Stimulated activated CD4-positive, alpha-beta T cell treated with anti-CD3 and anti-CD28 coated beads, Interleukin-15, amount 100 ng/mL, for 1 hour (primary cell): ENCODE data around the gene COL8A1.

Experiments
- DNase-seq, 2 donors: peaks; one replicate each; pipeline ENCODE4 v3.0.0-alpha.2; 2020; ENCODE audit warnings: low read depth in 1 of 2, low spot score in 1 of 2

Gene COL8A1

DNA sequence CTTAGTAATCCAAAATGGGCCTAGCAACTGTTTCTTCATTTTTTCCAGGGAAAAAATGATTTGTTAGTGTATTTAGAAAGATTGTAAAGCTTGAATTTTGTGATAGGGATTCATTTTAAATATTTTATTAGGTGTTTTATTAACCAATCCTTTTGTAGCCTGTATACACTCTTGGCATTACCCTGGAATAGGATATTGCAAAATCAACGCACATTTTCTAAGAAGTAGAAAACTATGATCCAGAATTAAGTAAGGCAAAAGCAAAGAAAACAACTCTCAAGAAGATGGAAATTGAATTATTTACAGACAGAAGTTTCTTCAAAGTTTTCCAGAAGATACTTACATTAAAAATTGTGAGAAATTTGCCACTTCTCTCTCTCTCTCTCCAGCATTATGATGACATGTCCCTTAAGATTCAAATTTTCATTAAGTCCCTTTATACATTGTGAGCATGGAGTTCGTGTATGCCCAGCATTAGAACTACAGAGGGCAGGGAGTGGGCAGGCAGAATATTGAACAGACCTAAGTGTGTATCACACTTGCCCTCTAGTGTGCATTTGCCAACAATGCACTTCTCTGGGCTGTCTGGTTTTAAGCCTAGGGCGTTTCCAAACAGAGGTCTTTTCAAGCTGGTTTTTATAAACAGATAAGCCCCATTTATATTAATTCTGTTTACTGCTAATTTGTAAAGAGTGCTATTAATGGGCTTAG, 150.8 kb downstream of the COL8A1 start:
- DNase-seq, result no peak

GRCh38 chr3:99794485-99794884, 156.1 kb downstream of the COL8A1 start:
- no peak for DNase-seq

- DNase-seq, result no peak
Measured at GRCh38 chr3:99795573-99795972, 157.2 kb downstream of the COL8A1 start.

GRCh38 chr3:99799422-99799821, 161.0 kb downstream of the COL8A1 start:
- no peak for DNase-seq

- DNase-seq, result no peak
Measured at GRCh38 chr3:99803297-99803696, 164.9 kb downstream of the COL8A1 start.

DNA sequence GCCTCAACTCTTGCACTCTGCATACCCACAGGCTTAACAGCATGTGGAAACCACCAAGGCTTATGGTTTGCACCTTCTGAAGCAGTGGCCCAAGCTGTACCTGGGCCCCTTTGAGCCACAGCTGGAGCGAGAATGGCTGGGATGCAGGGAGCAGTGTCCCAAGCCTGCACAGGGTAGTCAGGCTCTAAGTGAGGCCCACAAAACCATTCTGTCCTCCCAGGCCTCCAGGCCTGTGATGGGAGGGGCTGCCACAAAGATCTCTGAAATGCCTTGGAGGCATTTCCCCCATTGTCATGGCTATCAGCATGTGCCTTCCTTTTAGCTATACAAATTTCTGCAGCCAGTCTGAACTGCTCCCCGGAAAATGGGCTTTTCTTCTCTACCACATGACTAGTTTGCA, 166.8 kb downstream of the COL8A1 start:
- no peak for DNase-seq

GRCh38 chr3:99808163-99808794, 169.9 kb downstream of the COL8A1 start:
- DNase-seq, result no peak

DNA sequence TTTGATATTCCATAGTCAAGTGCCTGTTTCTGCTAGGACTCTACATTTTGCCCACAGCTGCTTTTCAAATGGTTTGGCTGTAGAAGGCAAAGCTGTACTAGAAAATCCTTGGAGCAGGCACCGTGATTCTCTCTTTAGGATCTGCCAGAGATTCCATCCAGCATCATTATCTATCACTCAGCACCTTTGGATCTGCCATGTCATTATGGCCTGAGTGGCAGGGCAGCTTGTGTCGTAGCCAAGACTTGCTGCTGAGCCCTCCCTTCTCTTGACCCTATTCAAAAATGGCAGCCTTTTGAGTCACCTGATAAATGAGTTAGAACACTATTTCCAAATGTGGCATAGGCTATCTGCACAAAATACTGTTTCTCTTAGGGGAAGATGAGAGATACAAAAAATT, 171.2 kb downstream of the COL8A1 start:
- no peak for DNase-seq

- DNase-seq, result no peak
Measured at GRCh38 chr3:99810403-99810802, 172.0 kb downstream of the COL8A1 start.

DNA sequence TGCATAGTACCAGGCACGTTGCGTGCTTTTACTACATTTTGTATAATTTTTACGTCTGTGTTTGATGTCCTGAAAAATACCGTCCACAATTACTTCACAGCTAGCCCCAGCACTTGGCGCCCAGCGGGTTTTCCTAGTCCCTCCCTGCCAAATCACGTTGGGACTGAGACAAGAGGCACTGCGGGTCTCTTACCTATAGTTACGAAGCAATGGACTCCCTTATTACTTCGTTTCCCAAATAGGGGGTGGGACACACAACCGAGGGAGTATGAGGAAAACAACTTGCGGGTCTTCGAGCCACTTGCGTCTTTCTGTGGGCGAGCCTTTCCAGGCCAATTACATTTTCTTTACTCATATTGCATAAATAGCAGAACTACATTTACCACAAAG, 178.6 kb downstream of the COL8A1 start:
- DNase-seq, result no peak

- DNase-seq, result peak; percentile 87 to 96
Measured at GRCh38 chr3:99817437-99818240, 179.2 kb downstream of the COL8A1 start, which contains the start of gene CMSS1. Gene CMSS1 (plus strand): TSS chr3:99817862.

DNA sequence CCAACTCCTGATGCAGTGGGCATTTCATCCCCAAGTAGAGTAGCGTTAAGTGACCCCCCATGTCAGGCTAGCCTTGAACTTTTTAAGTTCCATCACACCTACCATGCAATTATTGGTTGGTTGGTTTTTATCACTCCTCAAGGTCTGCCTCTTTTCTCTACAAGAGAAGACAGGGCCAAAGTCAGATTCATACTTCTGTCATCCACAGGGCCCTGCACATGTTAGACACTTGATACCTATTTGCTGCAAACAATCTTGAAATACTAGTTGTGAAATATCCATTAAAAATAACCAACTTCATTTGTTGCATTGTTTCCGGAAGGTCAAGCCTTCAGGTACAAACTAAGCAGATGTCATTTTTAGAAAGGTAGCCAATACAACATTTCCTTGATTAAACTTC, 180.4 kb downstream of the COL8A1 start:
- DNase-seq, result no peak

GRCh38 chr3:99823723-99824711, 185.6 kb downstream of the COL8A1 start:
- DNase-seq, result no peak

DNA sequence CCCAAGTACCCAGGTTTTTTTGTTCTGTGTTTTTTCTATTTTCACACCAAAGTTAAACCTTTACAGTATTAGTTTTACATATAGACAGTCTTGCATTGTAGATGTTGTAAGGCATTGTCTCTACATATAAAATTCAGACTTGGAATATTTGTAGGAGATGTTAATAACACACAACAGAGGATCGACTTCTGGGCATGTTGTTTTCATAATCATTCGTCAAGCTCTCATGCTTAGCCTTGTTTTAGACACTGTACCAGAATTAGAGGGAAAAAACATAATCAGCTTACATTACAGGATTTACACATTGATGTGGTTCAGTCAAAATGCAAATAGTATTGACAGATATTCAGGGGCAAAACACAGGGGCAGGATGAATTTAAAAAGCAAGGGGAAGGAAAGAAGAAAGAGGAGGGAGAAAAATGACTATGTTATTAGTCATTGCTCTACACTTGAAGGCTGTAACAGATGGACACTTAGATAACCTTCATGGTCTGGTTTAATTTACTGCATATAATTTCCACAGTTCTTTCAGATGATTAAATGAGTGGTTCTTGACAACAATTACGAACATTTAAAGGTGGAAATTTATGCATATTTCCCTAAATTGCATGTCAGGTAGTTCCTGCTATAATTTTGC, 186.7 kb downstream of the COL8A1 start:
- DNase-seq, result no peak

- no peak for DNase-seq
Measured at GRCh38 chr3:99829844-99830243, 191.4 kb downstream of the COL8A1 start.

DNA sequence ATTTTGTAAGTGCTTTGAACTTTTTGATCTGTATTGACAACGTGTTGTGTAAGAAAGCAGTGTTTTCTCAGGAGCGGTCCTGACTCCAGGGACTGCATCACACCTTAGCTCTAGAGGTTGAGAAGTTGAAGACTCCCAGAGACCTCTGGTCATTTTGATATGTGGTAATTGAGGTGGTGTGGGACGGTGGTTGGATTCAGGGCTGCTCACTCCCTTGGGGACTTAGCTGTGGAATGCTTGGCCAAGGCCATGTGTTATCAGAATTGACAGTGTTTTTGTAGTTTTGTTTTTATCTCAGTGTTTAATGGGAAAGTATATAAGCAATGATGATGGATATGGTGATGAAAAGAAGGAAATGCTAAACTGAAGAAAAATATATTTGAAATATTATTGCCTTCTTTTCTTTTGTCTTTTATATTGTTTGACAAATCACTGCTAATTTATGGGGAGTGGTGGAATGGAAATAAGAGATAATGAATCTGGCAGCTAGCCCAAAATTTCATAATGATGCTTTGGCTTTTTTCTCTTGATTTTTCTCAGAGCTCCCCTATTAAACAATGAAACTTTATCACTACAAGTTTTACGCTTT, 195.3 kb downstream of the COL8A1 start:
- DNase-seq, result no peak

- no peak for DNase-seq
Measured at GRCh38 chr3:99834211-99834957, 196.0 kb downstream of the COL8A1 start.

DNA sequence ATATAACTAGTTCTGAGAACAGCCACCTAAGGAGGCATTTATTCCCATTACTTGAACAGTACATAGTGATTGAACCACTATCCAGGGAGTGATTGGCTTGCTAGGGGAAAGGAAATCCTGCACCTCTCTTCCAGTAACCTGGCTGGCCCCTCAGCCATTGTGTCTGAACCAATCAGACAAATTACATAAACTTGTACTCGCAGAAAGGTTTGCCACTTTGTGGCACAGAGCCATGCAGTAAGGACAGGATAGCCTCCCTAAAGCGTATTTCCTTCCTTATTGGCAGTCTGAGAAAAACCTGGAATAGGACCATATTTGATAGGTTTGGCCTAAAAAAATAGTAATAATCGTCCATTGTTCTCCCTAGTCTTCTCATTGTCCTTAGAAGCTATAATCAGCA, 198.3 kb downstream of the COL8A1 start:
- DNase-seq, result no peak

DNA sequence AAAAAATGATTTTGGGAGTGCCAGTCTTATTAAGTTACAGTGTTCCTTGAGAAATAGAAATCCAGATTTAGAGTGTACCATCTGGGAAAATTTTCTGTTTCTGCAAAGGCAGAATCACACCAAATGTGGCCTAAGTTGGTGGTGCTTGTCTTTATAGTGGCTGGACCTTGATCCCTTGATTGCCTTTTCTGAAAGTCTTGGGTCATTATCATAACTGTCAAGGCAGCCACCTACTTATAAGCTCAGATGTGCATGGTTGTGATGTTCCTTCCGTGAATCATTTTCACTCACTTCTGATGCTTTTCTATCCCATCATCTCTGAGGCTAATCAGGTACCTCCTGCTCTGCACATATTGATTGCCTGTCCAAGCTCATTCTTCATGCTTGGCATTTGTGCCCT, 199.3 kb downstream of the COL8A1 start:
- DNase-seq, result no peak
